Kidney epithelial cell (primary cell): ENCODE results near the gene IQSEC1. TPM values are rescaled to one million over a fixed set of nuclear protein-coding genes. Genes with fewer than 3 reads are reported as not detected.

Experiments used
- DNase-seq: peaks from one replicate; pipeline ENCODE4 v3.0.0-alpha.2; 2010; ENCODE audit warnings: low read depth
- H3K27me3 ChIP-seq: 2 replicates; pipeline ENCODE4 v1.6.0; 2011; ENCODE audit warnings: low read length; ENCODE audit not compliant: control insufficient read depth, insufficient read depth
- H3K36me3 ChIP-seq: 2 replicates; pipeline ENCODE4 v1.5.1; 2011; ENCODE audit warnings: low read length; ENCODE audit not compliant: control insufficient read depth, insufficient read depth
- H3K4me3 ChIP-seq: 2 replicates; pipeline ENCODE4 v1.5.1; 2011; ENCODE audit warnings: low read depth, mild to moderate bottlenecking, control low read depth, low read length
- total RNA-seq: library from RNA; depleted of rRNA; stranded (reverse); fragments of >200 nt; gene quantifications from 2 replicates; pipeline ENCODE4 v1.2.3, GENCODE V29; 2015
- TF ChIP-seq, protein P1 (sequence below): IDR thresholded peaks from 2 replicates; pipeline ENCODE4 v1.5.1; 2011; ENCODE audit warnings: mild to moderate bottlenecking, moderate library complexity, low read length, control low read depth, inconsistent platforms; ENCODE audit not compliant: insufficient read depth, poor library complexity, severe bottlenecking

The IQSEC1 gene
- total RNA-seq, 1 donor from 2014 or later = 14.9 TPM

DNA sequence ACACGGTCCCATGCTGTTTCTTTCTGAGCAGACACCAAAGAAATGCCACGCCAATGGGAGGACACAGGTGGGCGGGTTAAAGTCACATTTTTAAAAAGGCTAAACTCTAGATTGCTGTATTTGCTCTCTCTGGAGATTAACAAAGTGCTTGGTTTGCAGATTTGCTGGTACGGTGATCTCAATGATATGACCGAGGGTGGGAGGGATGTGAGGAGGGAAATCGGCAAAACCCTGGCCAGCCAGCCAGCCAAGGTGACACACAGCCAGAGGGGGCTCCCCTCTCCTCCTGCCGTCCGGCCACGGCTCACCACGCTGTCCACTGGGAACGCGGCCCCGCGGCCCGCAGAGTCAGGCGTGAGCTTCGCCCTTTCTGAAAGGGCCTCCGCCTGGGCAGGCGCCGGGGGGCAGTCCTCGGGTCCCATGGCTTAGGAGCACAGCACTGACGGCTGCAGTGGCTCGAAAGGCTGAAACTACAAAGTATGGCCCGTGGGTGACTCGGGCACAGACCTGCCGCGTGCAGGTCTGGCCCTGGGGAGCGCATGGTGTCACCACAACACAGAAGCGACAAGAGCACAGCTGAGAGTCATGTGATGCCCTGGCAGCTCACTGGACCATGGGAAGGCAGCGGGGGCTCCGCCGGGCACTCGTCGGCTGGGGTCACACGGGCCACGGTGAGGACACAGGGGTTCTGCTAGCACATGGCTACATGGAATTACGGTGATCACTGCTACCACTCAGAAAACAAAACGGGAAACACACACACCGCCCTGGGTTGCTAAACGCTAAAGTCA lies 174.1 kb downstream of the IQSEC1 start:
- TF ChIP-seq, protein P1, sequence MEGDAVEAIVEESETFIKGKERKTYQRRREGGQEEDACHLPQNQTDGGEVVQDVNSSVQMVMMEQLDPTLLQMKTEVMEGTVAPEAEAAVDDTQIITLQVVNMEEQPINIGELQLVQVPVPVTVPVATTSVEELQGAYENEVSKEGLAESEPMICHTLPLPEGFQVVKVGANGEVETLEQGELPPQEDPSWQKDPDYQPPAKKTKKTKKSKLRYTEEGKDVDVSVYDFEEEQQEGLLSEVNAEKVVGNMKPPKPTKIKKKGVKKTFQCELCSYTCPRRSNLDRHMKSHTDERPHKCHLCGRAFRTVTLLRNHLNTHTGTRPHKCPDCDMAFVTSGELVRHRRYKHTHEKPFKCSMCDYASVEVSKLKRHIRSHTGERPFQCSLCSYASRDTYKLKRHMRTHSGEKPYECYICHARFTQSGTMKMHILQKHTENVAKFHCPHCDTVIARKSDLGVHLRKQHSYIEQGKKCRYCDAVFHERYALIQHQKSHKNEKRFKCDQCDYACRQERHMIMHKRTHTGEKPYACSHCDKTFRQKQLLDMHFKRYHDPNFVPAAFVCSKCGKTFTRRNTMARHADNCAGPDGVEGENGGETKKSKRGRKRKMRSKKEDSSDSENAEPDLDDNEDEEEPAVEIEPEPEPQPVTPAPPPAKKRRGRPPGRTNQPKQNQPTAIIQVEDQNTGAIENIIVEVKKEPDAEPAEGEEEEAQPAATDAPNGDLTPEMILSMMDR = no peak
- Histone ChIP-seq H3K4me3 (no peak overlapping the region), H3K27me3 (no peaks in the 10 kb centered on the region), H3K36me3 (no peaks in the 10 kb centered on the region)
- DNase-seq = no peak

DNA sequence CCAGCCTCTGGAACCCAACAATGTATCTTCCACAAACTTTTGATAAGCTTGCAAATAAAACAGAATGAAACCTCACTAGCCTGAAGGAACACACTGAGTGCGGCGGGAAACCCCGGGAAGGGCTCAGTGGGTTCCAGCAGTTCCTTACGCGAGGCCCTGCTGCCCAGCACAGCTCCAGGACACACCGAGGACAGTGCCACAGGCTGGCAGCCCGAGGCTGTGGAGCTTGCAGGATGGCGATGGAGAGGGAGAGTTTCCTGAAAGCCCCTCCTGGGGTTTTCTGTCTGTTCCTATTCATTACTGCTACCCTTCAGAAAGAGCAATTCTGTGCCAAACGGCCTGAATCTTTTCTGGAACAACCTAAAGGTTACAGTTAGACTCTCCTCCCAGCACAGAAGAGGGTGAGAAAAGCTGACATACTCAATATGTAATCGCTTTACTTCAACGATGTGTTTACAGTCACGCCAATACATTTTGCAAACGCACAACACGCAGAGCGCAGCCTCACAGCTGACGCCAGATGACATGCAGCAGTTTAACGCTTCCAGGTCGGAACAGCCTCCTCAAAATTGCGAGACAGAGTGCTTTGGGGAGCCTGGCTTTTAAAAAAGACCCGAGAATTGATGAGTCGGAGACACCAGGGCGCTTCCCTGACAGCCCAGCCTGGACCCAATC lies 174.8 kb downstream of the IQSEC1 start:
- no peaks in the 10 kb centered on the region for H3K27me3 ChIP-seq
- TF ChIP-seq, protein P1 = no peak
- H3K4me3 ChIP-seq = no peak overlapping the region
- DNase-seq = no peak
- no peaks in the 10 kb centered on the region for H3K36me3 ChIP-seq

DNA sequence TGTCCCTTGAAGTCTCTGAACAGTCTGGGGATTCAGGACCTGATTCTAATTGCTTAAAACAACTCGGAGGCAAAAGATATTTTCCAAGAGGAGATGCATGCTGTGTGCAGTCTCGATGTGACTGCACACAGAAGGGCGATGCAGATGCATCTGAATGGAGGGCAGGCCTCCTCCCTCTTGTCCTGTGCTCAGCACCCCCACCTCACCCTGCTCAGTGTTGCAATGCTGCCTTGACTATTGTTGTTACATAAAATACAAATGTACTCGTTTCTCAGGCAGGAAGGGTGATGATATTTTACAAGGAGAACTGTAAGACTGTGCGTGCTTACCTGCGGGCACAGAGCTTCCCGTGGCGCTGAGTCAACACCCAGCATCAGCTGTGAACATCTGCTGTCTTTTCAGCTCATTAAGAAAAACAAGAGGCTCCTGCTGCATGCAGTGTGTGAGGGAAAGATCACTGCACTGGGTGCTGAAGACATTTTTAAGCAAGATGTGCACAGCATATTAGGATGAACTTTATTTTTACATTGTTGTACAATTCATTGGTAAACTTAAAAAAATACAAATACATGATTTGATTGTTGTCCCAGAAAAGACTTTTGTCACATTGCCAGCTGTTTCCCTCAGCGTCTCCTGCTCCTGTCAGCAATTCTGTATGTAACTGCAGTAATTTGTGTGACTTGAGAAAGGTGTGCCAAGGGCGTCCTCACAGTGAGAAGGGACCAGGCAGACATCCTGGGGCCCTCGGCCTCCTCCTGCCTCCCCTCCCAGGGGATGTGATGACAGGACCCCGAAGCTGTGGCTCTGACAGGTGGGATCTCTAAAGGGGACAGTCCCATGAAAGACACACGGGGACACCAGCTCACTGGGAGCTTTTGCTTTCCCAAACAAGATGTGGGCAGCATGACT lies 175.6 kb downstream of the IQSEC1 start:
- TF ChIP-seq, protein P1 = no peak
- Histone ChIP-seq H3K27me3 (no peaks in the 10 kb centered on the region), H3K4me3 (no peak overlapping the region), H3K36me3 (no peaks in the 10 kb centered on the region)
- DNase-seq = no peak

DNA sequence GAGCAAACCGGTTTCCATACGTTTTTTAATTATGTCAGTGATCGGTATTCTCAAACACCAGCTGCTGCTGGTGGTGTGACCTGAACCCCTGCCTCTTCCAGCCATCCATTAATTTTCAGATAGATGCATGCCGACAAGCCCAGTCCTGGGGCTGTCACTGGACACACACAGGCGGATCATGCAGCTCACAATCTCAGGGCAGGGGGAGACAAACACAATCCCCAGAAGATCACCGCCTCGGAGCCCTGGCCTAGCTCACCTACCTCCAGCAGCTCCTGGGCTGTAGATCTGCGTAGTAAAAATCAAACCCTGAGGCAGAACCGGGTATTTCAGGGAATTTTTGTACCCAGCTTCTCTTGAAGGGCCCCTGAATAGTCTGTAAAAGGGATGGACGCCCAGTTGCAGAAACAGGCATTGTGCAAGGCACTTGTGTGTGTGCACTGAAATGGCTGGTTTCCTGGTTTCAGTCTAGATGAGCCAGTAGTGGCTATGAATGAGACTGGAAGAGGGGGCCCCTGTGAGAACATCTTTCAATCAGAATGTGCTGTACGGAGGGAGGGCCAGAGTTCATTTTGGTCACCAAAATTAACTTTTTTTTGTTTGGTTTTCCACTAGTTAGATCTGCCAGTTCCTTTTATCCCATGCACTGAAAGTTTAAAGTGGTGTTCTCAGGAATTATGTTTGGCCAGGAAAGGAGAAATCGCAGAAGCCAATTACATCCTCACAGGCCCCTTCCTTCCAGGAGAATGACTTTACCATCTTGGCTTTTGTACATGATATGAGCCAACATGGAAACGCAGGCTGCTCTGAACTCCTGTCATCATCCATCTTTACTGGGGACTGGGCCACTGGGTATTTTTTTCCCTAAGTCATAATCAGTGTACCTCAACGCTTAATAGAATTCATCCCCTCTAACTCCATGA lies 176.9 kb downstream of the IQSEC1 start:
- DNase-seq = no peak
- peaks cover 2% of the 10 kb centered on the region for H3K27me3 ChIP-seq
- no peak overlapping the region for H3K4me3 ChIP-seq
- no peaks in the 10 kb centered on the region for H3K36me3 ChIP-seq
- TF ChIP-seq, protein P1 = no peak

DNA sequence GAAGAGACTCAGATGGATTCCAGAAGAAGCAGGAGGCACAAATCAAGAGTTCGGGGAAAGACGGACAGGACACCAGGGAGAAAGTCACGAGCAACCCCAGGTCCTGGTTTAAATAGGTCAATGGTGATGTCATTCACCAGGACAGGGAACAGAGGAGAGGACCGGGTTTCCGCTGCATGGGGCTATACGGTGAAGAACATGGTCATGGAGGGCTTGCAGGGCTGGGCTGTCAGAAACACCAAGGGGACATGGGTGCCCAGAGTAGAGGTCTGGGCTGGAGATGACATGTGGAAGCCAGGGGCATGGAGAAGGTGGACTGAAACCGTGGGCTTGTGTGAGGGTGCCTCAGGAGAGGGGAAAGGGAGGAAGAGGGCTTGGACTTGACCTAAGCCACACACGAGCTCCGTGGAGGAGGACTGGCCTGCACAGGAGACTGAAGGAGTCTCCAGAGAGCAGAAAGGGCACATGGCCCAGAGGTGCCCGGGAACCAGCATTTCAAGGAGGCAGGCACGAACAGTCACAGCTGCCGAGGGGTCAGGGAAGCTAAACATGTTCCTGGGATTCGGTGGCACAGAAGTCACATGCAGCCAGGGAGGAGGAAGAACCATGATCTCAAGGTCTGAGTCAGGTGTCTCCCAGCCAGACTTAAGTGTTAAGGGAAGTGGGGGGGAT lies 177.7 kb downstream of the IQSEC1 start:
- no peaks in the 10 kb centered on the region for H3K36me3 ChIP-seq
- H3K4me3 ChIP-seq = no peak overlapping the region
- peaks cover 2% of the 10 kb centered on the region for H3K27me3 ChIP-seq
- no peak for DNase-seq
- TF ChIP-seq, protein P1 = no peak
